NCI-H69 (cell line): Measurements from ENCODE around the gene BCL6.

Experiments used
- DNase-seq: peaks from one replicate; lab custom pipeline; 2025; lab: John Stamatoyannopoulos, UW

Gene BCL6

DNA sequence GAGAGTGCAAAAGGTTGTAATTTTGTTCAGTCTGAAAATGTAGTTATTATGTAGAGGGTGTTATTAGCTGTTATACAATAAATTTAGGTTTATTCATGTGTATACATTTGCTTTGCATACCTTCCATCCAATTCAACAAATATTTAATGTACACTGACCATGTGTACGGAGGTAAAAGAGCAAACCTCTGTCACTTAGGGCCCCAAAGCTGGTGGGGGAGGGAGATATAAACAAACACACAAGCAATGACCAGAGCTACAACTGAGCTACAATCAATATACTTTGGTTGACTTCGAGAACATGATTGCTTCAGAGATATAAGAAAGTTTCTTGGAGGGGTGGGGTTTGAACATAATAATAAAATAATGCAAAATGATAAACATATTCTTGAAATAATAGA is 17.5 kb upstream of the BCL6 start:
- DNase-seq, result no peak

DNA sequence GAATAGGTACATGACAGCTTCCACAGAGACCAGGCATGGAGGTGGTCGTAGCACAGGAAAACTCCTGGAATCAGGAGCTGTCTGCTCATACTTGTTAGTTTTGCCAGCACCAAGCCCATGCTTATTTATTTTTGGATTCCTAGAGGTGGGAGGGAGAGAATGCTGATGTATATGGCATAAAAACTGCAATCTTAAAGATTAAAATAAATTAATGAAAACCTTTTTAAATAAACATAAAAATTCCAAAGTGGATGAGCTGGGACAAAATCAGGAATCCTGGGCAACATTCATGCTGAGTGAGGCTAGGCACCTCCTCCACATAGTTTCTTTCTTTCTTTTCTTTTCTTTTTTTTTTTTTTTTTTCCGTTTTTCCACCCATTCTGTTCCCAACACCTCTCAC is 14.3 kb upstream of the BCL6 start:
- no peak for DNase-seq

DNA sequence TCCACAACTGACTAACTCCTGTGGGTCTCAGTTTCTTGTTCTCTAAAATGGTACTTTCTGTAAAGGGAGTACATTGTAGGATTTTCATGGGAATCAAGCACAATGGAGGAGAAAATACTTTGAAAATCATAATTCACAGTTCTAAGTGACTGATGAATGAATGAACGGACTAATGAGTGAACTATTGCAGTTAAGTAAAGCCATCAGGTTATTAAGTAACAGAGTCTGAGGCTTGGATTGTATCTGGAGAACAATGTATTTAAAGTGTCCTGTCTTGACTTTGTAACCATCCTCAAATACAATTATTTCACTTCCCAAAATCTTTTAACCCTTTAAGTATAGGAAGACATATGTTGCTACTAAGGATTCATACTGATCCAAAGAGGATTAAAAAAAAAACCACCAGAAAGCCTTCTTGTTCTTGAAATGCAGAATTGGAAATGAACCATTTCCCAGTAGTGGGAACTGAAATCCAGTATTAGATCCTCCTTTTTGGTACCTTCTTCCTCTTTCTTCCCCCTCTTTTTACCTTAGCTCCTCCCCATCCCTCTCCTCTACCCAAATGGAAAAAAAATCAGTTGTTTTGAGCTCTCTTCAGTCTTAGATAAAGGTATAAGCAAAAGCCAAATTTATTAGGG is 13.2 kb upstream of the BCL6 start:
- DNase-seq, result no peak

DNA sequence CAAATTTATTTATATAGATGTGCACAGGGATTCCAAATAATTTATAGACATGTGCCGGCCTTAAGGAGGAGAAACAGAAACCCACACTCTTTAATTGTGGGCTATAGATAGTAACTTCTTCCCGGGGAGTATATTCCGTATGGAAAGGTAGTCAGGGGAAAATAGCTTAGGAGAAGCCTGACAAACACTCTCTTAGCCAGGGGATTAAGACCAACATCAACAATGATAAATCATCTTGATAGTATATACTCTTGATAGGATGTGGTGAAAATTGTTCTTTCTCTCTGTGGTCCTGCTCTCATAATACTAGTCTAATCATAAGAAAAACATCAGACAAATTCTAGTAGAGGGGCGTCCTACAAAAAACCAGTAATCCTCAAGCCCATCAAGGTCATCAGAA is 8.2 kb upstream of the BCL6 start:
- DNase-seq, result no peak

DNA sequence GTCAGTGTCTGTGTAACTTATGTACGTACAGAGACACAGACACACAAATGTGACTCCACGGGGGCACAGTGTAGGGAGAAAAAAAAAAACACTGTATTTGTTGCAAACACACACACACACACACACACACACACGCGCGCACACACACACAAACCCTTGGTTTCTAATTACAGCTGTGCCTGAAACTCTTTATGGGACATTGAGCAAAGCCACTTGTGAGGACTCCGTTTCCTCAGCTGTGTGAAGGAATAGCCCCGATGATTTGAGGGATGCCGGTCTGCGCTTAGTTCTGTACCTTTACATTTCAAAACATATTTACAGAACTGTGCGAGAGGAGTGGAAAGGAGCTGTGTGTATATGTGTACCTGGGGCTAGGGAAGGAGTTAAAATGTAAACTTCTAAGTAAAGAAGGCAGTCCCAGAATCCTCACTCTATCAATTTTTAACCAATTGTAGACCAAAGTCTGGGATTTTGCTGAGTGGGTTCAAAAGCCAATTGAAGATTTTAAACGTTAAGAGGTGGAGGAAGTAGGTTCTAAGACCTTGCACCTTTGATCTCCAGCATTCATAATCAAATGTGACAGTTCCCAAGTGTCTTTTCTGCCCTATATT is 5.3 kb upstream of the BCL6 start:
- no peak for DNase-seq

DNA sequence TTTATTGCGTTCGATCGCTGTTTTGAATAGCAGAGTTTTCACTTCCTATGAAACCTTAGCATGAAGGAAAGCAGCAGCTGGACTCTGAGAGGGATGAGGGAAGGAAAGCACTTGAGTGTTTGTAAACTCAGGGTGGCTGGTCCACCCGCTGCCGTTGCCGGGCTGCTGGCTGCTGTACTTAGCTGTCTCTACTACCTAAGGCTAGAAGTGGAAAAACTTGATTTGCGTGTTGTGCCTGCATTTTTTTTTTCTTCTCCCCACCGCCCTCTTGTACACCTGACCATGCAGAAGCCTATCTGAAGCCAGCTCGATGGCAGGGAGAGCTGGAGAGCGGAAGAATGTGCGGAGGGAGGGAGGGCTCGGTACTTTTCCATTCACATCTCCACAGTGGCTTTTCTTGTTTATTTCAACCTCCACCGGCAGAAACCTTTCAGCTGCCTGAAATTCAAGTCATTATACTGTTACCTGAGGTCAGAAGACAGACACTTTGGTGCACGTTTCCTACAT is 4.8 kb upstream of the BCL6 start:
- no peak for DNase-seq

DNA sequence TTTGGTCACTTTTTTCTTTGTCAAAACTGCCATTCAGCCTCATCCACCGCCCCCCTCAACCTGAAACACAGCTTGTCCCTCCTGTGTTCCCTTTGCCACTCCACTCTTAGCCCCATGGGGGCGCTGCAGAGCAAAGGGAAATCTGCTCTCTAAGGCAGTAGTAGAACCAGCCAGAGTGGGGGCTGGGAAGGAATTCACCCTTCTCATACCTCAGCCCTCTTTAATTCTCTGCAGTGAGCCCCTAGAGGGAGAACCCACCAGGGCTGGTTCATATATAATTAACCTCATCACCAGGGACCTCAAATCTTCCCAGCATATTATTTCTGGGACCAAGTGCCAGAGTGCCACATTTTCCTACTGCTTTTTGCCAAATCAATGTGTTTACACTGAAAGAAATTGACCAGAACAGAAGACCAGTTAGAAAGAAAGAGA is 2.8 kb upstream of the BCL6 start:
- peak; percentile 66 for DNase-seq

DNA sequence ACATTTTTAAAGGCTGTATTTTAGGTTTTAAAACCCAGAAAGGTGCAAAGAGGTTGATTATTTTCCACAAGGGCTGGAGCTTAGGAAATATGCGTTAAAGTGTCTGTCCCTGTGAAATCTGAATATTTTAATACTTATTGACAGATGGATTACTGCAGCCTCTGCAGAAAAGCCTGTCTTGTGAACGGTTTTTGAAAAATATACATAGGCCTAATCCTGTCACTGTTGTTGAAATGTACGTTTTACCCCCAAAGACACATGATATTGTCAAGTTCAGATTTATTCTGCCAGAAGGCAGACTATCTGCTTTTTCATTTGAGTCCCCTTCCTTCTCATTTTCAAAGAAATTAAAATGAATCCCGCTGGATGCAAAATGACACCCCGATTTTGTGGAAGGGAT is 2.2 kb upstream of the BCL6 start:
- DNase-seq, result no peak

DNA sequence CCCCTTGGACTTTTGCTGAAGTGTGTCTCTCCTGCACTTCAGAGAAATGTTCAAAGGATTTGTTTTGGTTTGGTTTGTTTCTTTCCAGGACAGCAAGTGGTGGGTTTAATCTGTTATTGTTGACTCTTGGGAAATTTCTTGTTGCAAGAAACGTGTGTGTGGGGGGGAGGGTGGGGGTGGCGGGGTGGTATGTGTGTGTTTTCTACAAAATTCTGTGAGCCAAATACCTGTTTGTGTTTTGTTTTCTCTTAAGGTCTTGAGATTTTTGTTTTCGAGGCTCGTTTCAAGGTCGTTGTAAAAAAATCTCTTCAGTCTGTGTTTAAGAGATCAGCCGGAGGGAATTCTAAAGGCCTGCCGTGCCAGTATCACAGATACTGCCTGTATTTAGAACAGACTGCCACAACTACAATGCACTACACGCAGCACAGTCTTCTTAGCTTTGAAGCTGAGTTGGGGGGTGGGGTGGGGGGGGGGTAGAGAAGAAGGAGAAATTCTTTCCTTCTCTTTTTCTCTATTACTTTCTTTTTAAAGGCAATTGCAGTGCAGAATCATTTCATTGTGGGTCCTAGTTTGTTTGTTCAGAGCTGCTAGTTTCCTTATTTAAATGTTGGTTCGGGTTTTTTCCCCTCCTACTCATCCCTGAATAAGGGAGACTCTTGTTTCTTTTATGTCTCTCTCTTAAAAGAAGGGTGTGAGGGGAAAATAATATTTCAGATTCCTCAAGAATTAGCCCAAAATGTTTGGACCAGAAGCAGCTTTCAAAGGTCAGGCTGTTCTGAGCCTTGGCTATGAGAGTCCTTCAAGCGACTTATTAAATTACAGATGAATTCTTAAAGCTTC is 1.4 kb upstream of the BCL6 start:
- no peak for DNase-seq

DNA sequence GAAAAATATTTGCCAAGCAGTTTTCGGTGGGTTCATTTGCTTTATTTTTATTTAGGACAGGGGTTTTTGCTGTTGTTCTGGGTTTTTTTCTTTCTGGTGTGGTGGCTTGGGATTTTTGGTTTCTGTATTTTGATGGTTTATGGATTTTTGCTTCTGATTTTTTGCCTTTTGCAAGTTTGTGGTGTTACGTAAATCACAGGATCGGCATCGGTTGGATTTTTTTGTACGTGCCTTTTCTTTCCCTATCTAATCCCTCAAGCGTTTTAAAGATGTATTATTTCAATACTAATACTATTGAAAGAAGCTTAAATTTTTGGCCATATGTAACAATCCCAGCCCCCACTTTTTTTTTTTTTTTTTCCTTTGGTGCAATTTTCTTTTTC is 782 bp upstream of the BCL6 start:
- DNase-seq, result no peak

DNA sequence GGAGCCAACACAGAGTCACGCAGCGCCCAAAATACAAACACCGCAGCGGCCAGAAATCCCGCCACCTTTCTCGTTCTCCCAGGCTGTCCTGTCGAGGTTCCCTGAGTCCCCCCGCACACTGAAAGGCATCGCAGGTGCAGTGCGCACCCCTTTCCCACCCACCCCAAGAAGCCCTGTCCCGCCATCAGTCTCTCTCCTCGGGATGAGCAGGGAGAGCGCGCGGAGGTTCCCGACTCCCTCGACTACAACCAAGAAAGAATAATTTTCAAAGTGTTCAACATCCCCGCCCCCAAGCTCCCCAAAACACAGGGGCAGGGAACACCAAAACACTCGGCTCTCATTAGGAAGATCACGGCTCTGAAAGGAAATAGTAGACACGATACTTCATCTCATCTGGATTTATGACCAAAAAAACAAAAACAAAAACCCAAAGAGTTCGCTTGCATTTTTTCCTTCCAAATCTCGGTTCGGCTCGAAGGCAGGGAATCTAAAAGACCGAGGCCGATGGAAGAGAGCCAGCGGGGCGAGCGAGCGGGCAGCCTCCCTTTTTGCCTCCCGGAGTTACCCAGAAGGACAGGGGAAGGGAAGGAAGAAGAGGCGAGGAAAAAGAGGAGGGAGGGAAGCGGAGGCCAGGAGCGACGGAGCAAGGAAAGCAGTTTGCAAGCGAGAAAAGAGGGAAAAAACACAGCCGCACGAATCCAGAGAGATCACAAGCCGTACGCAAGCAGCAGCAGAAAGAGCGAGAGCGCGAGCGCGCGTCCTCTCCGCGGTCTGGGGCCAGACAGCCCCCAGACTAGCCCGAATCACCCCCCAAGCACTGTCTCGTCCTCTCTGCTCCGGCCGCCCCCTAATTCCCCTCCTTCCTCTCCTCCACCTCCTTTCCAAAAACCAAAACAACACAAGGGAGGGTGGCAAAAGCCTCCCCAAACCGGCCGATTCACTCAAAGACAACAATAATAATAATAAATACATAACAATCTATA is 808 bp downstream of the BCL6 start:
- DNase-seq, result peak; percentile 46

DNA sequence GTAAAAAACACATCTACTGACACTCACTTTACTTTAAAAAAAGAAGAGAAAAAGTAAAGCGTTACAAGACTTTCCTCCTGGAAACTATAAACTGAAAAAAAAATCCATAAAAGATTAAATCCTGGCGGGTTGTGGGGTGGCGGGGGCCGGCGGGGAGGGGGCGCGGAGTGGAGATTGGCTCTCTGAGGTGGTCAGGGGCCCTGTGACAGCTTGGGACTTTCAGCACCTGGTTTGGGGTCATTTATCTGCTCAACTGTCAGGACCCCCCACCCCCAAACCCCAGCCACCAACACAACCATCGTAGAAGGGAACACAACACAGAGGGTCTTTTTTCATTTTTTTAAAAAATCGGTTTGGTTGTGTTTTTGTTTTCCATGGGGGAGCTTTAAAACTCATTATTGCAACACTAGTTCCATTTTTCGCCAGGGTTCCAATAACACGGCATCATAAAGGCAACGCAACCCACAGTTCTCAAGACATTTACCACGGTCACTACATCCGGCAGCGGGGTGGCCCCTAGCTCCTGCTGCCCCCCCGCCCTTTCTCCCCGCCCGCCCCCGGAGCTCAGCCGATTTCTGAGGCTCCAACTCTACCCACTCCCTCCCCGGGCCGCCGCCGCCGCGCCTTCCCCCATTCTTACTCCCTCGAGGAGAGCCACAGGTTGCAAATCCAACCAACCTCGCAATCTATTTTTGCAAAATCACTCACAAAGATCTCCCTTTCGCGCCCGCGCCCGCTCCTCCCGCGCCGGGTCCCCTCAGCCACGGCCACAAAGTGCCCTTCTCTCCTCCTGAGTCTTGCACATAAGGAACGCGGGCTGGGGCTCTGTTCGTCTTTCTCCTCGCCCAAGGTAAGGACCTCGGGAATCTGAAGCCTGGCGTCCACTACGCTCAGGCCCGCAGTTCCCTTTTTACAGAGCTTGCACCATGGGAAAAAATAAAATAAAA is 1.8 kb downstream of the BCL6 start:
- DNase-seq, result peak; percentile 18

DNA sequence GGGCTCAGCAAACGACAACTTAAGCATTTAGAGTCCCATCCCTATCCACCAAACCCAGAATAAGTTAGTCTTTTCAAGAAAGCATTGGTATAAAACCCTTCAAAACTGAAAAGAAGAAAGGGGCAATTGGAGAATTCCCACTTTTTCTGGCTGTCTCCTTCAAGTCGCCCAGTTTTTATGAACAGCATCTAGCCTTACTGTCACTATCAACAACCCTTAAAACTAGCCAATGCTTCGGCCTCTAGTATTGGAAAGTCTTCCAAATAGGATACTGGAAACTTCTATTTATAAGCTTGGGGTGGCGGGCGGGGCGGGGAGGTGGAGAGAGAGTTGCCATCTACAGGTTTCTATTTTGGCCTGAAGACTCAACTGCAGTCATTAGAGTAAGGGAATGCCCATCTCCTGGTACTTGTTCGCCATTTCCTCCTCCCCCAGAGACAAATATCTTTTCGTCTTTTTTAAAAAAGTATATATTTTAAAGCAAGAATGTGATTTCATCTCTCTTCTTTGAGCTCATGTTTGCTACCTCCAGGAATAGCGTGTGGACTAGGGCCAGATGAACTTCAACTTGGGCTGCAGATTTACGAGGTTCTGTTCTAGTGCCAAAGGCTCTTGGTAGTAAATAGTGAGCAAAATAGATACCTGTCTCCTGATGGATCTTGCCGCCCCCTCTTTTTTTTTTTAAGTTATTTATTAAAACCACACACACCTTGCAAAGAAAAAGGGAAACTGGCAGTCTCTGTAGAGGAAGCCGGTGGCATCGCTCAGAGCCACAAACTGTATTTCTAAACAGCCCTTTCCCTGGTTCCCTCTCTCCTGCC is 2.7 kb downstream of the BCL6 start:
- no peak for DNase-seq

DNA sequence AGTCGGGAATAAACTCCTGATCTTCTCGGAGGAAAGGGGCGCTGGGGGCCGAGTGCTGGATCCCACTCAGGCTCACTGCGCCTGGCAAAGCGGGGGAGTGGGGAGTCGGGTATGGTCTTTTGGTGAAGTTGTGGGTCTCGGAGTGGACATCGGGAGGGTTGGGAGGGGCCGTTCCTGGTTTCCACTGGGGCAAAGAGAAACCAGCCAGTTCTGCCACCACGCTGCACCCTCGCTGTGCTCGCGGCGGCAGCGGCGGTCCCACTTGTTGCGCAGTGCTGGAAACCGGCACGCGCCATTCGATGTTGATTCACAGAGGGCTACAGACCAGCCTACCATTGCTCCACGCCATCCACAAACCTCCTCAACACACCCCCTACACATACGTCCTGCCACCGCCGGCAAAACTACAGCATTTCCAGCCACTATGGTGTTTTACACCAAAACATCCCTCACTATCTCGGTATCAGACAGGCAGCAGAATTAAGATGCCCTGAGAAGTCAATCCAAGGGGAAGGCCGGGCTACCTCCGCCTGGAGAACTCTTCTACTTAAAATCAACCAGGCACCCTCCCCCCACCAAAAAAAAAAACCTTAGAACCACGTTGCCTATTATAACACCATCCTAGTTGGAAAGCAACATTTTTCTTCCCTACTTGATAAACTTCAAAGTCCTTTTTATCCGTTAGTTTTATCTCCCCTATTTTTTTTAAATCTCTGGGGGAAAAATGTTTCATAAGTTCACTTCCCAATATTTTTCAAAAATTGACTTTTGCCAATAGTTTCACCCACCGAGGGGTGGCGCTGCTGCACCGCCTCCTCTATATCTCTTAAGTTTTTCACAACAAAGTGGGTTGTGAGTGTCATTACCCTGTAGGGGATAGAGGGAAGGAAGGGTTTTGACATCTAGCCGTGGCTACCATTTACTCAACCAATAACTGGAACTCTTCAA is 3.6 kb downstream of the BCL6 start:
- DNase-seq, result peak; percentile 61

DNA sequence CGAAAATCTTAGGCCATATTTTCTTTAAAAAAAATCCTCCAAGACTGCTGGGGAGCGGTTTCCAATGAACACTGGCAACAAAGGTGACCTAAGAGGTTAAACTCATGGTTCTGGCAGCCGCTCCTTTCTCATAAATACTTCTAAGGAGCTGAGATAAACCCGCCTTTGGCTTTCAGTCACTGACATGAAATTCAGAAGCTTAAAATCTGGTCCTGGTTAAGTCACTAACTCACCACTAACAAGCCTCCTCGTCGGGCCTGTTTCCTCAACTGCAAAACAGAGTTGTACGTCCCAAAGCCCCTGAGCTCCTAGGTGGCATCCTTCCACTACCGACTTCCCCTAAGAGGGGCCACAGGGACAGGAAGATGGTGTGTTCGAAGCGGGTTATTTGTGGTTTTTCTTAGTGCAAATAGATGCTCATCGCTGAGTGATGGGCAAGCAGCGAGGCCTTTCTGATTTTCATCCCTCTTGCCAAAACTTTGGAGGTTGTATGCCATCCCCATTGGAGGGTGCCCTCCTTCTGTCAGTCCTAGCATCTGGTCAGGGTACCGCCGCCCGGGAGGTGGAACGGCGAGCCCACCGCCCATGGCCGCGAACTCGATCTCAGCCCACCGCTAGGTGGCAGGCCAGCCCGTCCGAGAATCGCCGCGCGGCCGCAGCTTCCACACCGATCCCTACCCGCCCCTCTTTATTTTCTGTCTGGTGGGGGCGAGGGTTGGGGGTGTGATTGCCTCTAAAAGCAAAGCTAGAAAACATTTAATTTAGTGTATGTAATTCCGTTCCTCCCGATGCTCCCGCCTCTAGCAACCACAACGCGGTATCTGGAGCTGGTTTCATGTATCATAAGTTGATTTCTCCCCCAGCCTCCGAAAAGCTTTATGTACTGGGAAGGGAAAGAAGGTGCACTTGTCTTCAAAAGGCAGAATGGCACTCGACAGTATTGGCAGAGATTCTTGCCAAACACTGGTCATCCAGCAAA is 4.6 kb downstream of the BCL6 start:
- peak; percentile 48 for DNase-seq

DNA sequence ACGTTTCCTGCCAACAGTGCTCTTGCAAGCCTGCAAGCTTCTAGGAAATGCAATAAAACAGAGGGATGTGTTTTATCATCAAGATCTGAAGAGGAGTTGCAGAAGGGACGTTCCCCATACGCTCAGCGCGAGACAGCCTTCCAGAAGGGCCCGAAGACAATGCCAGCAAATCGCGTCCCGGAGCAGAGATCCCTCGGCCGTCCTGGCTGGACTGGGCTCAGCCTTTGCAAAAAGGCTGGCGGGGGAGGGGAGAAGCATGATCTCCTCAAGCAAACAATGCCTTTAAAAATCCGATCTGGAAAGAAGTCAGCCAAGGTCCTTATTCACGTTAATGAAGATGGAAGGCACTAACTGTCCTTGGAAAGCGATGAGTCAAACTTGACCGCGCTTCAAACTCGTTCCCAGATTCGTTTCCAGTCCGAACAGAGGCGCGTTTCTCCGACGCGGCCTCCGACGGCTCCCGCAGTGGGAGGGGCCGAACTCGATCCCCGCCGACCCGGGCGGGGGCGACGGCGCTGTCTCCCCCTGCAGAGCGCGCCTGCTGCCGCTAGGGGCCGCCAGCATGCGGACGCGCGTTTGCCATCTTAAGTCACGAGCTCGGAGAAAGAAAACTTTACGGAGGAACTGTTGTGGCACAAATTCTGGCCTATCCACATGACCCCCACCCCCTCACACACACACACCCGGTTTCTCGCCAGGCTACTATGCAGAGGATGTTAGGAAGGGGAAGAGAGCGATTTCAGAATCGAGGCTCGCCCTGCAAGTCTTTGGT is 5.5 kb downstream of the BCL6 start:
- DNase-seq, result peak; percentile 63

DNA sequence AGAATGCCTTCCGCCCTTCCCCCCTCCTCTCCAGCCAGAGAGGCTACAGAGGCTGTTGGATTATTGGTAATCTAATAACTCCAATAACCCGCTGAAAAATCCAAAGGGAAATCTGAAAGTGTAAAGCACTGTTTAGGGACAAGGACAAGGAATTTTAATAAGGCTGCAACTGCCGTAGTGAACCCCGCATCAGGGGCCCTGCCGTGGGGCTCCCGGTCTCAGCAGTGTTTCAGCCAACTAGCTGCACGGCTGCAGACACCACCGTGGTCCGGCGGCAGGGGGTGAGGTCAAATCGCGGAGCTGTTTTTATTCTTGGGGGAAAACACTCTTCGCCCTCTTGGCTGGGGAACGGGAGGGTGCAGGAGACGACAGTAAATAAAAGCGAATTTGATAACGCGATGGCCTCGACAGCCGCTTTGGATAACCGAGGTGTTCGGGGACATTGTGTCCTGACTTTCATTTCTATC is 6.1 kb downstream of the BCL6 start:
- DNase-seq, result no peak
